ENCODE results near the gene KCTD16.

The KCTD16 gene

DNA sequence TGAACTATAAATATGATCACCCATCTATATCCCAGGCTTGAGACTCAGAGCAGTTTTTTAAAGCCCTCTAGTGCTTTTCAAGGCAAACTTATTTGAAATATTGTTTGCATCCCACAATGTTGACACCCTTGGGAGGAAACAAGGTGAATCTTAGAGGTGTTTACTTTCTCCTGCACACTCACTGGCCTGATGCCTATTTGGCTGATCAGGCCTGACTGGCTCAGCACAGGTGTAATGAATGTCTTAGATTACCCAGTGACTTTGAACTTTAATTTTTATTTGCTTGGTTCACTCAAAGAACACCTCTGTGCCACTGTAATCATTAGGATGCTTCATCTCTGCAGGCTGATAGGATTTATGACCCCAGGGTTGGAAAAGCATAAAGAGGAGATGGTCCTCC is 158.3 kb downstream of the KCTD16 start:
- TF ChIP-seq, protein P1, sequence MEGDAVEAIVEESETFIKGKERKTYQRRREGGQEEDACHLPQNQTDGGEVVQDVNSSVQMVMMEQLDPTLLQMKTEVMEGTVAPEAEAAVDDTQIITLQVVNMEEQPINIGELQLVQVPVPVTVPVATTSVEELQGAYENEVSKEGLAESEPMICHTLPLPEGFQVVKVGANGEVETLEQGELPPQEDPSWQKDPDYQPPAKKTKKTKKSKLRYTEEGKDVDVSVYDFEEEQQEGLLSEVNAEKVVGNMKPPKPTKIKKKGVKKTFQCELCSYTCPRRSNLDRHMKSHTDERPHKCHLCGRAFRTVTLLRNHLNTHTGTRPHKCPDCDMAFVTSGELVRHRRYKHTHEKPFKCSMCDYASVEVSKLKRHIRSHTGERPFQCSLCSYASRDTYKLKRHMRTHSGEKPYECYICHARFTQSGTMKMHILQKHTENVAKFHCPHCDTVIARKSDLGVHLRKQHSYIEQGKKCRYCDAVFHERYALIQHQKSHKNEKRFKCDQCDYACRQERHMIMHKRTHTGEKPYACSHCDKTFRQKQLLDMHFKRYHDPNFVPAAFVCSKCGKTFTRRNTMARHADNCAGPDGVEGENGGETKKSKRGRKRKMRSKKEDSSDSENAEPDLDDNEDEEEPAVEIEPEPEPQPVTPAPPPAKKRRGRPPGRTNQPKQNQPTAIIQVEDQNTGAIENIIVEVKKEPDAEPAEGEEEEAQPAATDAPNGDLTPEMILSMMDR (conservative IDR thresholded peaks at IDR 0.05; ENCODE audit: low read depth, low read length) = no peak
- DNase-seq (ENCODE audit: low read depth) = no peak
- H3K4me3 ChIP-seq (ENCODE audit: low read length) = no peak overlapping the region

- no peak for DNase-seq (ENCODE audit: low read depth)
- H3K4me3 ChIP-seq (ENCODE audit: low read length) = no peak overlapping the region
- TF ChIP-seq, protein P1 (conservative IDR thresholded peaks at IDR 0.05; ENCODE audit: low read depth, low read length) = no peak
Observed at GRCh38 chr5:144329681-144330080, 159.0 kb downstream of the KCTD16 start.

DNA sequence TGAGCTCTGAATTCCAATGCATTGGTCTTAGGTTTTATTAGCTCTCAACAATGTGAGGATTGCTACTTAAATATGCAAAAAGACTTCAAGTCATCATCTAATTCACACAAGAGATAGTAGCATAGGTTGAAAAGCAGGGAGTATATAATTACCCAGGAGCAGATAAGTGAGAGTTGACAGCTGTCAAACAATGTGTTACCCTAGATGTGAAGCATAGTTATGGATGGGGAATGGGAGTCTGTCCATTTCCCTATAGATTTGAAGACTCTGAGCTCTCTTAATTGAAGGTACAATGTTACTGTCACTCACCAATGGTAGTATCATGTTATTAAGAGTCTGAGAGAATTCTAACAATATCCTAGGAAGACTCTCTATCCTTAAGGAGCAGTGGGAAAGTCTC is 160.7 kb downstream of the KCTD16 start:
- DNase-seq (ENCODE audit: low read depth) = no peak
- no peak overlapping the region for H3K4me3 ChIP-seq (ENCODE audit: low read length)
- TF ChIP-seq, protein P1 (conservative IDR thresholded peaks at IDR 0.05; ENCODE audit: low read depth, low read length) = no peak

GRCh38 chr5:144332265-144332664 is 161.6 kb downstream of the KCTD16 start:
- H3K4me3 ChIP-seq (ENCODE audit: low read length) = no peak overlapping the region
- TF ChIP-seq, protein P1 (conservative IDR thresholded peaks at IDR 0.05; ENCODE audit: low read depth, low read length) = peak; percentile 54
- no peak for DNase-seq (ENCODE audit: low read depth)

DNA sequence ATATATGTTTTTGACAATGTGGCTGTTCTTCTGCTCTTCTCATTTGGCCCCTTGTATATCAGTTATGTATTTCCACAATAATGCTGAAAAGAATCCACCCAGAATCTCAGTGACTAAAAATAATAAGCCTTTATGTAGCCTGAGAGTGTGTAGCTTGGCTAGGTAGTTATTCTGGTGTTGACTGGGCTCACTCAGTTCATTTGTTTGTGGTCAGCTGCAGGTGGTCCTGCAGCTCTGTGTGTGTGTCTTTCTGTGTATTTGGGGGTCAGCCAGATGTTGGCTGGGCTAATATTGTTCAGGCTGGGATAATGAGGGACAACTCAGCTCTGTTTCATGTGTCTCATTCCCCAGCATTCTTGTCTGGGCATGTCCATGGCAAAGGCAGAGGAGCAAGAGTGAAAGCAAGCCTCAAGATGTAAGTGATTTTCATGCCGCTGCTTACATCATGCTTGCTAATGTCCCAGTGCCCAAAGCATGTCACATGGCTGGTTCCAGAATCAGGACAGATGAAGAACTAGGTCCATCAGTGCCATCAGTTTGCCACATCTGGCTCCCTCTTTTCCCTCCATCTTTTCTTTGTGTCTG is 162.8 kb downstream of the KCTD16 start:
- no peak for DNase-seq (ENCODE audit: low read depth)
- TF ChIP-seq, protein P1 (conservative IDR thresholded peaks at IDR 0.05; ENCODE audit: low read depth, low read length) = no peak
- H3K4me3 ChIP-seq (ENCODE audit: low read length) = no peak overlapping the region

DNA sequence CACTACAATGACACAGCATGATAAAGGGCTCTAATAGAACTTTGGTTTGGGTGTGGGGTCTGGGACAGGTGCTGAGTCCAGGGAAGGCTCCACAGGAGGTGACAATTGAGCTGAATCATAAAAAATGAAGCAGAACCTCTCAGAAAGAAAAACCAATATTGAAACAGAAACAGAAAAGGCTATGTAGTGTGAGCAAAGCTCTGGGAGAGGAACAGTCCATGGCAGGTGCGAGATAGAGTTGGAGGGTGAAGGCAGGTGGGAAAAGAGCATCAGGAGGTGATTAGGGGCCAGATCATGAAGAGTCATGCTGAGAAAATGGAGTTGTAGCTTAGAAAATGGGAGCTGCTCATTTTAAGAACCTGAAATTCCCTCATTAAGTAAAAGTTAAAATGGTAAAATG is 164.9 kb downstream of the KCTD16 start:
- TF ChIP-seq, protein P1 (conservative IDR thresholded peaks at IDR 0.05; ENCODE audit: low read depth, low read length) = no peak
- DNase-seq (ENCODE audit: low read depth) = no peak

DNA sequence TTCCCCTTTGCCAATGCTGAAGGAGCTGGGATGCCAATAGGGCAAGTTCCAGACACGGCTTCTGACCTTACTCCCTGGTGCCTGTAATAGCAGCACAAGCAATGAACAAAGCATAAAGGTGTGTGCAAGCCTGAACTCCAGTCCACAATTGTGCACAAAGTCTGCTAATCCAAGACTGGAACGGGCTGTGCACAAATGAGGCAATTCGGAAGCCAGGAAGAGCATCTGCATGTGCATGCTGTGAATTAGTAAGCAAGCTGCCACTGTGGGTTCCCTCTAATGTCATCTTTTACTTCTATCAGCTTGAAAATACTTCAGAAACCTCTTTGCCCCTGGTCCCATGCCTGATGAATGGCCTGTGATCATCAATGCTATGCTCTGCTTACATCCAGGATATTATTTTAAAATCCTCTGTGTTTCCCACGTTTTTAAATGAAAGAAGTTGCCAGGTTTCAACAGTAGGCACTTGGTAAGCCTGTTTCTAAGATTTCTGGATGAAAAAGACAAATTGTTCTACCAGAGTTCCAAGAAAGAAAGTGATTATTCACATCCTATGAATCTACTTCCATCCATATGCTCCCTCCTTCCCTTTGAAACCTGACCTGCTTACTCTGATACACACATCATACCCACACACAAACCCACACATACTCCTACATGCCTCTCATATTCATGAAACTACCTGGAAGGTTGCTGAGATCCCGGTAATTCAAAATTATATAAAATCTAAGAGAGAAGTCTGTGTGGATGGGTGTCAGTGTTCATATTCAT is 165.7 kb downstream of the KCTD16 start:
- TF ChIP-seq, protein P1 (conservative IDR thresholded peaks at IDR 0.05; ENCODE audit: low read depth, low read length) = no peak
- no peak overlapping the region for H3K4me3 ChIP-seq (ENCODE audit: low read length)
- no peak for DNase-seq (ENCODE audit: low read depth)

More for the DNA sequence above, 164.9 kb downstream of the KCTD16 start:
- no peak overlapping the region for H3K4me3 ChIP-seq (ENCODE audit: low read length)
